HG02678 (cell line): Measurements from ENCODE around the gene NFKBIA.
A peak's percentile ranks its signal among the peaks of the same experiment; 100 is the strongest.
"Not testable (repeated sequence)": the region's sequence is repeated elsewhere in the genome, so short reads cannot be mapped to it uniquely, and the experiment has no call there.

Experiments
- ATAC-seq: cut with Tn5 transposase; IDR thresholded peaks from one replicate; pipeline ENCODE4 v1.9.1; 2021; ENCODE audit warnings: mild to moderate bottlenecking, moderate library complexity; ENCODE audit not compliant: unreplicated experiment

NFKBIA gene

GRCh38 chr14:35369701-35370191, 34.8 kb downstream of the NFKBIA start:
- no peak for ATAC-seq

- no peak for ATAC-seq
Observed at GRCh38 chr14:35368583-35369392, 35.8 kb downstream of the NFKBIA start.

GRCh38 chr14:35368139-35368460, 36.4 kb downstream of the NFKBIA start:
- ATAC-seq: no peak

GRCh38 chr14:35367056-35367372, 37.5 kb downstream of the NFKBIA start:
- ATAC-seq: no peak

GRCh38 chr14:35366521-35366976, 38.0 kb downstream of the NFKBIA start:
- ATAC-seq: no peak

DNA sequence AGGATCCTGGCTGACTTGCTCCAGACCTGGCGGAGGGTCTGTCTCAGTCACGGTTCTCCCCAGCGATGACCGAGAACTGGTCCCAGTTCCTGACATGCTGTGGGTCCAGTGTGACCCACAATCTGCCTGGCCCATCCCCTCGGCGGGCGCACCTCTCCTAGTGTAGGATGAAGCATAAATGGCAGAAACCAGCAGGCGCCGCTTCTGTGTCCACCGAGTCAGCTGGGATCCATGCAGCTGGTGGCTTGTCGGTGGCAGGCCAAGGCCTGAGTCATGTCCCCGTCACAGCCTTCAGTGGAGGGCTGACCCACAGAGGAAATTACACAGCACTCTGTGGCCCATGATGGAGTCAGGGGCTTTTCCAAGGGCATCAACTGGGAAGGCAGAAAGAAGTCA, 38.5 kb downstream of the NFKBIA start:
- no peak for ATAC-seq

GRCh38 chr14:35365130-35366055, 39.2 kb downstream of the NFKBIA start:
- peak; percentile 50 for ATAC-seq

DNA sequence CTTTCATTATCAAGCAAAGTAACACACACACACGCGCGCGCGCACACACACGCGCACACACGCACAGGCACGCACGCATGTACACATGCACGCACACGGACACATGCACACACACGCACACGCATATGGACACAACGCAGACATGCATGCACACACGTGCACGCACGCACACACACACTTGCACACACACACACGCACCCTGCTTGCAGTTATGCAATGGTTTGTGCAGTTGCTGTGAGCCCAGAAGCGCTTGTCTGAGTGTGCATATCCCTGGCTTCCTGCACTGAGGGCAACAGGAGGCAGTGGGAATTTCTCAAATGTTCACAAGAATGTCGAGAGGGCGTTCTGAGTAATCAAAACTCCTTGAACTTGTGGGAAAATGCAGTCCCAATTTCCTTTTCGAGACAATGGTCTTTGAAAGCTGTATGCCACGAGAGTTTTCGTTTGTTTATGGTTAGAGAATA, 41.6 kb downstream of the NFKBIA start:
- no peak for ATAC-seq

- no peak for ATAC-seq
Observed at GRCh38 chr14:35362450-35362849, 42.1 kb downstream of the NFKBIA start.

GRCh38 chr14:35361141-35361480, 43.4 kb downstream of the NFKBIA start:
- ATAC-seq: no peak

DNA sequence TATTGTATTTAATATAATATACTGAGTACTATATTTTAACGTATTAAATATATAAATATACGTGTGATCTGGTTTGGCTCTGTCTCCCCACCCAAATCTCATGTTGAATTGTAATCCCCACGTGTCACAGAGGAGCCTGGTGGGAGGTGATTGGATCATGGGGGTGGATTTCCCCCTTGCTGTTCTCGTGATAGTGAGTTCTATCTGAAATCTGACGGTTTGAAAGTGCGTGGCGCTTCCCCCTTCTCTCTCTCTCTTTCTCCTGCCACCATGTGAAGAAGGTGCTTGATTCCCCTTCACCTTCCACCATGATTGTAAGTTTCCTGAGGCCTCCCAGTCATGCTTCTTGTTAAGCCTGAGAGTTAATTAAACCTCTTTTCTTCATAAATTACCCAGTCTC, 44.9 kb downstream of the NFKBIA start:
- not testable (repeated sequence) for ATAC-seq

DNA sequence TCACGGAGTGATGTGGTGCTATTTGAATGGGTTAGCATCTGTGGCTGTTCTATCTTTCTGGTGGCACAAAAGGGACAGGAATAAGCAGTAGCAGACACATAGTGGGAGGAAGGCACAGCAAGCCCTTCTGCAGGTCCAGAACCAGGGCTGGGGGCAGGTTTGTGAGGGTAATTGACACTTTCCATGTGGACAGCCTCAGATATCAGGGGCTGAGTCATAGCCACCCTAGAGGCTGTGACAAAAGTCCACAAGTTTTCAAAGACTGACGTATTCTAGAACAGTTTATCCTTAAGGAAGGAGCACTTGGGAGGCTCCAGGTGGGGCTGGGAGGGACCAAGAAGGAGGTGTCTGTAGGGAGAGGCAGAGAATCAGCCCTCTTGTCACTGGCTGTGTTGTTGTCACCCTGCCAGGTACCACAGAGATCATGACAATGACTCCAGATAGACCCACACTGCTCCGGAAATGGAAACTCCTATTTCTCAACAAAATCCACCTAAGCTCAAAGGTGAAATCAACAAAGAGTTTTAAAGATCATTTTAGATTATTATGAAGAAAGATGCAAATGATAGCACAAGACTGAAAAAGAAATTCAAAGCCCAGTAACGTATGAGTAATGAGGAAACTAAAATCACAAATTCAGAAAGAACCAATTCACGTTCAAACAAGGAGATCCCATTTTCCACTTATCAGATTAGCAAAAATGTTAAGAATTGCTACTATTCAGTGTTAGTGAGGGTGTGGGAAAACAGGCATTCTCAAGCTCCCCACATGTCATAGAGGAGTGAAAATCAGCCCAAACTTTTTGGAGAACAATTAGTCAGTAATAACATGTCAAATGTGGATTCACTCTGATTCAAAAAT, 48.3 kb downstream of the NFKBIA start:
- ATAC-seq: no peak

GRCh38 chr14:35355235-35355634, 49.3 kb downstream of the NFKBIA start:
- ATAC-seq: not testable (repeated sequence)

DNA sequence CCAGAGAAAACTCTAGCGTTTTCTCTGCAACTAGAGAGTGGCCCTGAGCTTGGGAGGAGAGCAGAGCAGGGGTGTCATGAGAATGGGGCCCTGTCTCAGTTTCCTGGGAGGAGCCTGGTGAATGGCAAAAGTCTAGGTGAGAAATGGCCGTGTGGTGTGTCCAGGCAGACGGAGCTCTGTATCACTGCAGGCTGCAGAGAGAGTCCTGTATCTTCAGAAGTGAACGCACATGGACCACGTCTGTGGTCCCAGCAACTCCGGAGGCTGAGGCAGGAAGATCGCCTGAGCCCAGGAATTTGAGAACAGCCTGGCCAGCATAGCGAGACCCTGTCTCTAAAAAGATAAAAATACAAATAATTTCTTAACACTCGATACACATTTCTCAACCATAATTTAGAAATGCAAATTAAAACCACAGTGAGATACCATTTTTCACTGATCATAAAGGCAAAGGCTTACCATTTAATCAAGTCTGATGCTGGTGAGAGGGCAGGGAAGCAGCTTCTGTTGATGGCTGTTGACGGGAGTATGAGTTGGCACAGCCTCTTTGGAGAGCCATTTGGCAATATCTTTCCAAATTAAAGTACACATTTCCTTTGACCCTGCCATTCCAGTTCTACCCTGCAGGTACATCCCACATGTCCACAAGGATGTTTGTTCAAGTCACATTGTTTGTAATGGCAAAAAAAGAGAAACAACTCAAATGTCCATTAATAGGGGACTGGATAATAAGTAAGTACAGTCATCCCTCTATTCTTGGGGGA, 51.0 kb downstream of the NFKBIA start:
- ATAC-seq: no peak

- no peak for ATAC-seq
Observed at GRCh38 chr14:35352274-35353233, 52.0 kb downstream of the NFKBIA start.

DNA sequence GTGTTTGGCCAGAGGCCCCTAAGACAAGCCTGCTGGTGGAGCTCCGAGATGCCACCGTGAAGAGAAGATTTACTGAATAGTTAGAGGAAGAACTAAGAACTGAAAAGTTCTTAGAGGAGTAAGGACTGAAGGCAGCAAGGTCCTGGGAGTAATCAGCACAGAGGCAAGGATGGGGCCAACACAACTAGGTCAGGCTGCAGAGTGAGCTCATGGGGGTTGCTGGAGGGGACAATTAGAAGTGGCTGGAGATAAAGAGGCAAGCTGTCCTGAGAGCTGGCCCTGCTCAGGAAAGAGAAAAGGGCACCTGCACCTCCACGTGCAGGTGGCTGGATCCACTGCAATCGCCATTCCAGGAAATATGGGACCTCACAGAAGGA, 52.7 kb downstream of the NFKBIA start:
- no peak for ATAC-seq
